DND-41 (cell line): ENCODE data around the gene CAV3.

ENCODE experiments used
- EZH2 ChIP-seq: IDR thresholded peaks from 3 replicates; pipeline ENCODE4 v1.6.1; 2012; ENCODE audit warnings: borderline replicate concordance, low read depth, mild to moderate bottlenecking, moderate library complexity, low read length, inconsistent platforms; ENCODE audit not compliant: severe bottlenecking
- TF ChIP-seq, protein P1 (sequence below): IDR thresholded peaks from 2 replicates; pipeline ENCODE4 v1.5.1; 2012; ENCODE audit warnings: borderline replicate concordance, low read length, moderate library complexity, mild to moderate bottlenecking; ENCODE audit not compliant: poor library complexity, severe bottlenecking; ENCODE audit errors: extremely low read depth

DNA sequence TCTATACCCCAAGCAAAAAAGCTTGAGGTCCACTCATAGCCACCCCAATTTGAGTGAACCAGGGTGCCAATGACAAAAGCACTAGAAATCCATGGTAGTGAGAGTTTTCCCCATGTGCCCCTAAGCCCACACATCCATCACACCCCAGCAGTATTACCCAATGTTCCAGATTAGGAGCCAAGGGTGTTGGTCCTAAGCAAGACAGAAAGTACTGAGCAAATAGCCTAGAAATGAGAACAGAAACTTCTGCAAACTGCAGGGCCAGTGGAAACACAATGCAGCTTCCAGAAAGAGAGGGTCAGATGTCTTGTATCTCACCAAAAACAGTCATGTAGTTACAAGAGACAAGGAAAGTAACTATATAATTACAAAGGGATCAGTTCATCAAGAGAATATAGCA, 46.7 kb downstream of the CAV3 start:
- TF ChIP-seq, protein P1, sequence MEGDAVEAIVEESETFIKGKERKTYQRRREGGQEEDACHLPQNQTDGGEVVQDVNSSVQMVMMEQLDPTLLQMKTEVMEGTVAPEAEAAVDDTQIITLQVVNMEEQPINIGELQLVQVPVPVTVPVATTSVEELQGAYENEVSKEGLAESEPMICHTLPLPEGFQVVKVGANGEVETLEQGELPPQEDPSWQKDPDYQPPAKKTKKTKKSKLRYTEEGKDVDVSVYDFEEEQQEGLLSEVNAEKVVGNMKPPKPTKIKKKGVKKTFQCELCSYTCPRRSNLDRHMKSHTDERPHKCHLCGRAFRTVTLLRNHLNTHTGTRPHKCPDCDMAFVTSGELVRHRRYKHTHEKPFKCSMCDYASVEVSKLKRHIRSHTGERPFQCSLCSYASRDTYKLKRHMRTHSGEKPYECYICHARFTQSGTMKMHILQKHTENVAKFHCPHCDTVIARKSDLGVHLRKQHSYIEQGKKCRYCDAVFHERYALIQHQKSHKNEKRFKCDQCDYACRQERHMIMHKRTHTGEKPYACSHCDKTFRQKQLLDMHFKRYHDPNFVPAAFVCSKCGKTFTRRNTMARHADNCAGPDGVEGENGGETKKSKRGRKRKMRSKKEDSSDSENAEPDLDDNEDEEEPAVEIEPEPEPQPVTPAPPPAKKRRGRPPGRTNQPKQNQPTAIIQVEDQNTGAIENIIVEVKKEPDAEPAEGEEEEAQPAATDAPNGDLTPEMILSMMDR = no peak
- TF ChIP-seq EZH2 = no peak
